Mesendoderm (in vitro differentiated cells): ENCODE results near the gene CSF1R.

Experiments
- DNase-seq: peaks from one replicate; pipeline ENCODE4 v3.0.0; 2013
- H2AK5ac ChIP-seq: 2 replicates; pipeline ENCODE4 v1.6.1; 2013; ENCODE audit warnings: low read length, inconsistent platforms
- H2BK120ac ChIP-seq: 2 replicates; pipeline ENCODE4 v1.6.1; 2013; ENCODE audit warnings: low read depth, mild to moderate bottlenecking, low read length, moderate library complexity, mixed read lengths
- H2BK15ac ChIP-seq: replicated peaks from 2 replicates; pipeline ENCODE4 v1.6.1; 2013; ENCODE audit warnings: low read depth, mild to moderate bottlenecking, moderate library complexity
- H2BK5ac ChIP-seq: 2 replicates; pipeline ENCODE4 v1.6.1; 2013; ENCODE audit warnings: low read length, inconsistent platforms
- H3K18ac ChIP-seq: 2 replicates; pipeline ENCODE4 v1.6.1; 2013; ENCODE audit warnings: mild to moderate bottlenecking, low read length, mixed read lengths
- H3K23ac ChIP-seq: one replicate; pipeline ENCODE4 v1.6.1; 2013; ENCODE audit warnings: low read length
- H3K27ac ChIP-seq: 2 replicates; pipeline ENCODE4 v1.5.1; 2013; ENCODE audit warnings: low read depth, mild to moderate bottlenecking, inconsistent platforms, low read length, moderate library complexity
- H3K27me3 ChIP-seq: 2 replicates; pipeline ENCODE4 v1.6.1; 2013; ENCODE audit warnings: low read length, control low read depth, mild to moderate bottlenecking, inconsistent platforms; ENCODE audit not compliant: insufficient read depth, poor library complexity
- H3K36me3 ChIP-seq: 2 replicates; pipeline ENCODE4 v1.6.1; 2013; ENCODE audit warnings: low read length, inconsistent platforms; ENCODE audit not compliant: control insufficient read depth, insufficient read depth
- H3K4ac ChIP-seq: one replicate; pipeline ENCODE4 v1.6.1; 2013; ENCODE audit warnings: low read depth, mild to moderate bottlenecking, low read length, moderate library complexity
- H3K4me1 ChIP-seq: 2 replicates; pipeline ENCODE4 v1.6.1; 2013; ENCODE audit warnings: low read depth, low read length, inconsistent platforms; ENCODE audit not compliant: control insufficient read depth
- H3K4me2 ChIP-seq: 2 replicates; pipeline ENCODE4 v1.6.1; 2013; ENCODE audit warnings: low read length
- H3K4me3 ChIP-seq: 2 replicates; pipeline ENCODE4 v1.5.1; 2013; ENCODE audit warnings: mild to moderate bottlenecking, low read length
- H3K56ac ChIP-seq: one replicate; pipeline ENCODE4 v1.6.1; 2013; ENCODE audit warnings: low read length
- H3K79me1 ChIP-seq: 2 replicates; pipeline ENCODE4 v1.6.1; 2013; ENCODE audit warnings: low read length, inconsistent platforms
- H3K79me2 ChIP-seq: 2 replicates; pipeline ENCODE4 v1.6.1; 2013; ENCODE audit warnings: mild to moderate bottlenecking, low read length; ENCODE audit not compliant: control insufficient read depth, insufficient read depth
- H3K9ac ChIP-seq: 2 replicates; pipeline ENCODE4 v1.6.1; 2013; ENCODE audit warnings: low read length, inconsistent platforms
- H4K5ac ChIP-seq: one replicate; pipeline ENCODE4 v1.6.1; 2013; ENCODE audit warnings: low read length
- H4K8ac ChIP-seq: one replicate; pipeline ENCODE4 v1.6.1; 2013; ENCODE audit warnings: low read depth, mild to moderate bottlenecking, control low read depth, low read length, moderate library complexity
- WGBS: extraction: QIAGEN DNeasy Blood & Tissue Kit; methylation state at CpG from one replicate; pipeline ENCODE4 v1.1.7; 2013; ENCODE audit warnings: low lambda C conversion rate, missing lambda C conversion rate; ENCODE audit not compliant: insufficient coverage; ENCODE audit errors: extremely low coverage; 5-methylcytosine and 5-hydroxymethylcytosine counted together

CSF1R gene

DNA sequence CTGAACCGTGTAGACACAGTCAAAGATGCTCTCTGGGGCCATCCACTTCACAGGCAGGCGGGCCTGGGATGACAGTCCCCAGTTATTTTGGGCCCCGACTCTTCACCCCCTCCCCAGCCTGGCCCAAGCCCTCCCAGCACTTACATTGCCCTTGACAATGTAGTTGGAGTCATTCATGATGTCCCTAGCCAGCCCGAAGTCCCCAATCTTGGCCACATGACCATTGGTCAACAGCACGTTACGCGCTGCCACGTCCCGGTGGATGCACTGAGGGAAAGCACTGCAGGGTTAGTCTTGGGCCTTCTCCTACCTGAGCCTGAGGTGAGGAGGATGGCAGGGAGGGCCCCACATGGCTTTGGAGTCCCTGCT, 30.3 kb downstream of the CSF1R start:
- no CpG with 5 or more reads among the region's 9 CpGs for WGBS
- Histone ChIP-seq H2AK5ac (no peak overlapping the region), H3K56ac (no peak overlapping the region), H3K4me3 (no peak overlapping the region), H3K4ac (no peak overlapping the region), H3K27ac (no peak overlapping the region), H3K23ac (no peak overlapping the region), H2BK15ac (no peak overlapping the region), H4K8ac (no peak overlapping the region), H3K9ac (no peak overlapping the region), H3K79me1 (no peaks in the 10 kb centered on the region), H3K36me3 (peaks cover 15% of the 10 kb centered on the region), H3K4me1 (peaks cover 4% of the 10 kb centered on the region), H3K4me2 (no peak overlapping the region), H2BK5ac (no peak overlapping the region), H4K5ac (no peak overlapping the region), H3K27me3 (no peaks in the 10 kb centered on the region), H3K18ac (no peak overlapping the region), H3K79me2 (no peaks in the 10 kb centered on the region), H2BK120ac (no peak overlapping the region)
- DNase-seq, result no peak

DNA sequence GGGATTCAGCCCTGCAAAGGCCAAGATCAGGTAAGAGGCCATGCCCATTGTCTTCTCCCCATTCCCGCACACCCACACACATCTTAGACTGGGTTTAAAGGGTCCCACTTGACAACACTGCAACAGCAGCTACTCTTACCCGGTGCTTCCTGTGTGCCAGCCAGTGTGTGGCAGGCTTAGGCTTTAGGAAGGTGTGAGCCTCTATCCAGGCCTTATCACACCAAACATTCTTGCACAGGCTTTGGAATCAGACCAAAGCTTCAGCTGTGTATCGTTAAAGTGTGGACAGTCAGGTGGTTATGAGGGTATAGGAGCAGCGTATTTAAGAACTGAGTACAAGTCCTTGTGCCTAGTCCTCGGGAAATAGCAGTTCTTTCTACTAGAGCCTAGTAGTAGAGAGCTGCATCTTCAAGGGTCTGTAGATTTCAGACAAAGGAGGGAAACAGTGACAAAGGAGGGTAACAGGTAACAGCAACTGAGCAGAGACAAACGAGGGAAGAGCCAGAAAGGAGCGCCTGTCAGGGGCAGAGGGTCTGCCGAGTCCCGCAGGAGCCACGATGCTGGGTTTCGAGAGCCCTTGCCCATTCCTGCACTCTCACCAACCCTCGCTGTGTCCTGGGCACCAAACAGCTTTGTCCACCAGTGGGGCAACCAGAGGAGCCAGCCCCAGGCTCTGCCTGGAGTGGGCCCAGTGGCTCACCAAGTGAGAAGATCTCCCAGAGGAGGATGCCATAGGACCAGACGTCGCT, 30.9 kb downstream of the CSF1R start:
- H3K4me1 ChIP-seq, result peaks cover 4% of the 10 kb centered on the region

DNA sequence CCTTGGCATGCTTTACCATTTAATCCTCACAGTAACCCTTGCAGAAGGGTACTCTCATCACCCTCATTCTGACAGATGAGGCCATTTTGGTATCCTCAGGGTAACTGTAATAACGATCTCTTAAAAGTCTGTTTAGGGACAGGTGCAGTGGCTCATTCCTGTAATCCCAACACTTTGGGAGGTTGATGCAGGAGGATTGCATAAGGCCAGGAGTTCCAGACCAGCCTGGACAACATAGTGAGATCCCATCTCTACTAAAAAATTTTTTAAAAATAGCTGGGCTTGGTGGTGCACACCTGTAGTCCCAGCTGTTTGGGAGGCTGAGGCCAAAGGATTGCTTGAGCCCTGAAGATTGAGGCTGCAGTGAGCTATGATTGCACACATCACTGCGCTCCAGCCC, 31.8 kb downstream of the CSF1R start:
- Histone ChIP-seq H3K27ac (no peak overlapping the region), H3K9ac (no peak overlapping the region), H2BK5ac (no peak overlapping the region), H3K18ac (no peak overlapping the region), H2BK15ac (no peak overlapping the region), H3K23ac (no peak overlapping the region), H3K4me1 (peaks cover 4% of the 10 kb centered on the region), H3K36me3 (peaks cover 22% of the 10 kb centered on the region), H3K79me1 (no peaks in the 10 kb centered on the region), H2AK5ac (no peak overlapping the region), H3K4me3 (no peak overlapping the region), H3K79me2 (no peaks in the 10 kb centered on the region), H3K56ac (no peak overlapping the region), H2BK120ac (no peak overlapping the region), H4K8ac (no peak overlapping the region), H3K4ac (no peak overlapping the region), H3K4me2 (no peak overlapping the region), H3K27me3 (no peaks in the 10 kb centered on the region), H4K5ac (no peak overlapping the region)
- DNase-seq, result no peak
- no CpG with 5 or more reads among the region's 2 CpGs for WGBS

More for the DNA sequence above, 30.9 kb downstream of the CSF1R start:
- H3K79me1 ChIP-seq, result no peaks in the 10 kb centered on the region
- no peaks in the 10 kb centered on the region for H3K79me2 ChIP-seq
- H2BK5ac ChIP-seq, result no peak overlapping the region
- peaks cover 17% of the 10 kb centered on the region for H3K36me3 ChIP-seq
- no peak overlapping the region for H3K18ac ChIP-seq
- no peak overlapping the region for H2BK120ac ChIP-seq
- H3K4ac ChIP-seq, result no peak overlapping the region
- H3K4me2 ChIP-seq, result no peak overlapping the region
- no peak overlapping the region for H3K23ac ChIP-seq
- H4K5ac ChIP-seq, result no peak overlapping the region
- H2AK5ac ChIP-seq, result no peak overlapping the region
- no peak overlapping the region for H3K56ac ChIP-seq
- no peak overlapping the region for H3K9ac ChIP-seq
- H3K27me3 ChIP-seq, result no peaks in the 10 kb centered on the region
- no CpG with 5 or more reads among the region's 14 CpGs for WGBS
- H2BK15ac ChIP-seq, result no peak overlapping the region
- H3K4me3 ChIP-seq, result no peak overlapping the region
- no peak overlapping the region for H4K8ac ChIP-seq
- H3K27ac ChIP-seq, result no peak overlapping the region
- no peak for DNase-seq

DNA sequence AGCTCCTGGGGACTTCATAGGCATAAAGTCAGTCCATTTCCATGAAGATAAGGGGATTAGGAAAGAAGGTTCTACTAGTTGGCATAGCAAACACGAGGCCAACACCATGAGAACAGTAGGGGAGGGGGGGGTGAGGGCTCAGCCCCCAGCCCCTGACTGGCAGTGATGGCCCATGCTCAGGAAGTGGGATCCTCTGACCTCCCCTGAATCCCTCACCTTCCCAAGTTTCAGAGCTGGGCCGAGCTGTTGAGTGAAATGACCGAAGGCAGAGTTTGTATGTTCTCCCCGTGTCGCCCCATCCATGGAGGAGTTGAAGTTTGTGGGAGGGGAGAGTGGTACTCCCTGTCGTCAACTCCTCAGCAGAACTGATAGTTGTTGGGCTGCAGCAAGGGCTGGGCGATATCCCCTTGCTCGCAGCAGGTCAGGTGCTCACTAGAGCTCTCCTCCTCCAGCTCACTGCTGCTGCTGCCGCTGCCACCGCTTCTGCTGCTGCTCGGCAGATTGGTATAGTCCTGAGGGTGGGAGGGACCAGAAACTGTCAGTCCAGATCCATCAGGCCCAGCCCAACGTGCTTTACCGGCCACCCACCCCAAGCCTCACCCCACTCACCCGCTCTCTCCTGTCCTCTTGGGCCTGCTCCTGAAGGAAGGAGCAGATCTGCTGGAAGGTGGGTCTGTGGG, 32.5 kb downstream of the CSF1R start:
- peaks cover 24% of the 10 kb centered on the region for H3K36me3 ChIP-seq
- no peaks in the 10 kb centered on the region for H3K27me3 ChIP-seq
- DNase-seq, result no peak

DNA sequence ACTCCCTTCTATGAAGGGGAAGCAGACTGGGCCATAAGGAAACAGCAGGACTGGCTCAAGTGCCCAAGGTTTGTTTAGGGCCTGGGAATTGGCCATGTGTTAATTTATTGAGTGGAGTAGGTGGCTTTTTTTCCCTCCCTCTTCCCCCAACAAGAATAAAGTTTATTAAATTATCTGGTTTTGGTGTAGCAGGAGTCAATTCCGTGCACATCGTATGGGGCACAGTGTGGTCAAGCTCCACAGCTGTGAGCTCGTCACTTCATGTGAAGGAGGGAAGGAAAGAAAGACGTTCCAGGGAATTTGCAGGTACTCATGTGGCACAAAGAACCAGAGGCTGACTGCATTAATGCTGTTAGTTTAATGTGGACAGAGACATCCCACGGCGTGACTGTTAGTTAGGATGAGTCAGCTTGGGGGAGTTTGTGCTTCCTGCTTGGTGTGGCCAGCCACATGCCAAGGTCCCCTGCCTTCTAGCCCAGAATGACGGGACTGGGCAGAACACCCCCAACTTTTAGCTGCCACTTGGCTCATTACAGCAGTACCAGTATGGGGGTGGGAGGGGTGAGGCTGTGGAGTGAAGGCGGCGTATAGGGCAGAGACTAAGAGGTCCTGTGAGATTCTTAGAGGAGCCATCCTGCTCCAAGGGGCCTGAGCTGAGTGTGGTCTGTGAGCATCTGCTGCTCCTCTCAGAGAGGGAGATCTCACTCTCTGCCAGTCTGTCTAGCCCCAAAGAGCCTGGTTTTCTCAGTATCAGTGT, 33.2 kb downstream of the CSF1R start:
- no peak overlapping the region for H4K8ac ChIP-seq
- no peak overlapping the region for H4K5ac ChIP-seq
- WGBS, result no CpG with 5 or more reads among the region's 9 CpGs
- H3K4me1 ChIP-seq, result peaks cover 2% of the 10 kb centered on the region
- H3K4me2 ChIP-seq, result no peak overlapping the region
- H3K9ac ChIP-seq, result no peak overlapping the region
- H3K36me3 ChIP-seq, result peaks cover 25% of the 10 kb centered on the region
- DNase-seq, result no peak
- H3K56ac ChIP-seq, result no peak overlapping the region
- no peaks in the 10 kb centered on the region for H3K79me2 ChIP-seq
- no peaks in the 10 kb centered on the region for H3K79me1 ChIP-seq
- no peak overlapping the region for H2AK5ac ChIP-seq
- H3K4ac ChIP-seq, result no peak overlapping the region
- H3K27ac ChIP-seq, result no peak overlapping the region
- H3K18ac ChIP-seq, result no peak overlapping the region
- H3K23ac ChIP-seq, result no peak overlapping the region
- H3K27me3 ChIP-seq, result no peaks in the 10 kb centered on the region
- H3K4me3 ChIP-seq, result no peak overlapping the region
- no peak overlapping the region for H2BK5ac ChIP-seq
- H2BK120ac ChIP-seq, result no peak overlapping the region
- no peak overlapping the region for H2BK15ac ChIP-seq

More for the DNA sequence above, 32.5 kb downstream of the CSF1R start:
- H3K79me2 ChIP-seq, result no peaks in the 10 kb centered on the region
- no peak overlapping the region for H4K5ac ChIP-seq
- no peaks in the 10 kb centered on the region for H3K79me1 ChIP-seq
- H4K8ac ChIP-seq, result no peak overlapping the region
- no CpG with 5 or more reads among the region's 14 CpGs for WGBS
- H3K4me1 ChIP-seq, result peaks cover 4% of the 10 kb centered on the region
- H3K27ac ChIP-seq, result no peak overlapping the region
- H3K9ac ChIP-seq, result no peak overlapping the region
- no peak overlapping the region for H3K4me3 ChIP-seq
- no peak overlapping the region for H3K18ac ChIP-seq
- H3K23ac ChIP-seq, result no peak overlapping the region
- no peak overlapping the region for H2BK15ac ChIP-seq
- no peak overlapping the region for H3K56ac ChIP-seq
- no peak overlapping the region for H3K4me2 ChIP-seq
- no peak overlapping the region for H2AK5ac ChIP-seq
- H2BK5ac ChIP-seq, result no peak overlapping the region
- no peak overlapping the region for H3K4ac ChIP-seq
- H2BK120ac ChIP-seq, result no peak overlapping the region
